ENCODE data around the gene RO60.

GRCh38 chr1:193030280-193030679, 29.1 kb upstream of the RO60 start:
- TF ChIP-seq, protein P1, sequence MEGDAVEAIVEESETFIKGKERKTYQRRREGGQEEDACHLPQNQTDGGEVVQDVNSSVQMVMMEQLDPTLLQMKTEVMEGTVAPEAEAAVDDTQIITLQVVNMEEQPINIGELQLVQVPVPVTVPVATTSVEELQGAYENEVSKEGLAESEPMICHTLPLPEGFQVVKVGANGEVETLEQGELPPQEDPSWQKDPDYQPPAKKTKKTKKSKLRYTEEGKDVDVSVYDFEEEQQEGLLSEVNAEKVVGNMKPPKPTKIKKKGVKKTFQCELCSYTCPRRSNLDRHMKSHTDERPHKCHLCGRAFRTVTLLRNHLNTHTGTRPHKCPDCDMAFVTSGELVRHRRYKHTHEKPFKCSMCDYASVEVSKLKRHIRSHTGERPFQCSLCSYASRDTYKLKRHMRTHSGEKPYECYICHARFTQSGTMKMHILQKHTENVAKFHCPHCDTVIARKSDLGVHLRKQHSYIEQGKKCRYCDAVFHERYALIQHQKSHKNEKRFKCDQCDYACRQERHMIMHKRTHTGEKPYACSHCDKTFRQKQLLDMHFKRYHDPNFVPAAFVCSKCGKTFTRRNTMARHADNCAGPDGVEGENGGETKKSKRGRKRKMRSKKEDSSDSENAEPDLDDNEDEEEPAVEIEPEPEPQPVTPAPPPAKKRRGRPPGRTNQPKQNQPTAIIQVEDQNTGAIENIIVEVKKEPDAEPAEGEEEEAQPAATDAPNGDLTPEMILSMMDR (IDR thresholded peaks at IDR 0.05; ENCODE audit: poor library complexity, severe bottlenecking): no peak
- TF ChIP-seq REST (IDR thresholded peaks at IDR 0.05; ENCODE audit: borderline replicate concordance): no peak
- no peak for TF ChIP-seq EP300 (conservative IDR thresholded peaks at IDR 0.05; ENCODE audit: poor library complexity, severe bottlenecking)
- TF ChIP-seq POLR2AphosphoS5 (IDR thresholded peaks at IDR 0.05): no peak
- TF ChIP-seq EZH2 (IDR thresholded peaks at IDR 0.05; ENCODE audit: borderline replicate concordance, insufficient read depth, low read length, poor library complexity, severe bottlenecking): no peak
- no peak for TF ChIP-seq TAF1 (IDR thresholded peaks at IDR 0.05; ENCODE audit: low read depth)
